HepG2 (cell line): ENCODE results near the gene FBN2. TPM values are rescaled to one million over a fixed set of nuclear protein-coding genes. Genes with fewer than 3 reads are reported as not detected.

Experiments
- ATAC-seq: fragments of 200-7000 bp; cut with Tn5 transposase; 3 replicates; pipeline ENCODE4 v1.9.1; 2020; ENCODE audit warnings: mild to moderate bottlenecking, moderate library complexity
- BruUV-seq: library from RNA; stranded (reverse); fragments of 400-500 nt; replicated peaks from 2 replicates; lab custom pipeline; 2021; lab: Mats Ljungman, UMichigan
- CTCF ChIA-PET: fragments of 300-600 bp; formaldehyde crosslinking; extraction: SDS; loops from one replicate; lab custom pipeline; 2021; ENCODE audit warnings: low total read pairs, inconsistent platforms, low intra/inter-chr PET ratio; lab: Yijun Ruan, JAX
- POLR2A ChIA-PET: fragments of 350-600 bp; sonication (Branson Sonifier 250); formaldehyde crosslinking; loops from one replicate; lab custom pipeline; 2020; ENCODE audit warnings: antibody characterized with exemption, inconsistent platforms; lab: Yijun Ruan, JAX
- DNase-seq: peaks from one replicate; pipeline ENCODE4 v3.0.0-alpha.2; 2015; ENCODE audit warnings: low spot score
- FAIRE-seq: peaks from 3 replicates; lab custom pipeline; 2011; peaks lifted over from hg19 to GRCh38; lab: Jason Lieb, UNC
- H2AFZ ChIP-seq: one replicate; pipeline ENCODE4 v1.6.1; 2011; ENCODE audit warnings: low read length, inconsistent platforms
- H3K27ac ChIP-seq: fragments of 300-600 bp; 3 replicates; pipeline ENCODE4 v1.8.0; 2011; ENCODE audit warnings: mixed run types, mild to moderate bottlenecking, mixed read lengths, low read length, inconsistent platforms; ENCODE audit not compliant: insufficient read depth; ENCODE audit errors: extremely low read length
- H3K27me3 ChIP-seq, 2 experiments: fragments of 200-600 bp in 1 of 2; 2 replicates in 1 of 2; 3 replicates in 1 of 2; pipeline versions ENCODE4 v1.6.0 to v1.8.0; 2011; ENCODE audit warnings: low read length in 2 of 2, mild to moderate bottlenecking in 2 of 2, moderate library complexity in 2 of 2, inconsistent platforms in 1 of 2; ENCODE audit not compliant: insufficient read depth in 2 of 2, control insufficient read depth in 1 of 2
- H3K36me3 ChIP-seq, 2 experiments: fragments of 200-600 bp in 1 of 2; replicated peaks in 1 of 2; 2 replicates in 1 of 2; 3 replicates in 1 of 2; pipeline versions ENCODE4 v1.5.1 to v1.8.0; 2011; ENCODE audit warnings: low read length in 2 of 2, inconsistent platforms in 1 of 2; ENCODE audit not compliant: insufficient read depth in 2 of 2, control insufficient read depth in 1 of 2
- H3K4me1 ChIP-seq: 2 replicates; pipeline ENCODE4 v1.5.1; 2012; ENCODE audit warnings: low read length, inconsistent platforms; ENCODE audit not compliant: insufficient read depth
- H3K4me2 ChIP-seq: 2 replicates; pipeline ENCODE4 v1.6.0; 2011; ENCODE audit warnings: low read depth, low read length, inconsistent platforms
- H3K4me3 ChIP-seq, 3 experiments: fragments of 200-600 bp in 1 of 3; sonication (generic), shearing (Covaris generic) in 1 of 3; replicated peaks in 1 of 3; 2 replicates each; pipeline ENCODE4 v1.5.1; 2011 to 2016; ENCODE audit warnings: low read length in 3 of 3, inconsistent platforms in 2 of 3, low read depth in 2 of 3, mild to moderate bottlenecking in 2 of 3, control low read depth in 1 of 3, mixed read lengths in 1 of 3; ENCODE audit not compliant: insufficient read depth in 1 of 3
- H3K79me2 ChIP-seq: one replicate; pipeline ENCODE4 v1.6.1; 2011; ENCODE audit warnings: low read length, inconsistent platforms; ENCODE audit not compliant: insufficient read depth
- H3K9ac ChIP-seq: 2 replicates; pipeline ENCODE4 v1.6.0; 2011; ENCODE audit warnings: mild to moderate bottlenecking, low read depth, low read length, inconsistent platforms; ENCODE audit not compliant: insufficient read depth
- H3K9me3 ChIP-seq: 2 replicates; pipeline ENCODE4 v1.5.1; 2012; ENCODE audit warnings: mild to moderate bottlenecking, low read length
- H4K20me1 ChIP-seq: 2 replicates; pipeline ENCODE4 v1.6.0; 2011; ENCODE audit warnings: inconsistent platforms, mild to moderate bottlenecking, low read length, moderate library complexity; ENCODE audit not compliant: insufficient read depth
- ATF7-NPFF ChIP-seq: sonication (generic); formaldehyde crosslinking; IDR thresholded peaks from 2 replicates; pipeline ENCODE4 v1.8.1; 2023; ENCODE audit warnings: mild to moderate bottlenecking, low read depth, missing genetic modification reagents, moderate library complexity
- FOSL2 ChIP-seq: sonication (generic); formaldehyde crosslinking; IDR thresholded peaks from 2 replicates; pipeline ENCODE4 v1.4.0; 2020; ENCODE audit warnings: missing genetic modification reagents
- FOXA1 ChIP-seq, 2 experiments: fragments of 450-650 bp in 1 of 2; sonication (generic) in 1 of 2; formaldehyde crosslinking in 1 of 2; IDR thresholded peaks; 2 replicates each; pipeline versions ENCODE4 v1.4.0 to v1.6.1; 2016 to 2020; ENCODE audit warnings: missing genetic modification reagents in 1 of 2
- HNRNPL ChIP-seq: fragments of 200-400 bp; formaldehyde crosslinking; IDR thresholded peaks from 2 replicates; pipeline ENCODE4 v1.6.1; 2017; ENCODE audit warnings: mild to moderate bottlenecking, low read depth, low read length
- HNRNPUL1 ChIP-seq: fragments of 200-400 bp; formaldehyde crosslinking; IDR thresholded peaks from 2 replicates; pipeline ENCODE4 v1.6.1; 2017; ENCODE audit warnings: low read depth, mild to moderate bottlenecking, low read length, moderate library complexity
- KLF6 ChIP-seq: IDR thresholded peaks from 2 replicates; pipeline ENCODE4 v1.8.0; 2016; ENCODE audit warnings: missing biosample characterization, missing genetic modification reagents
- ZBTB42 ChIP-seq: sonication (generic); formaldehyde crosslinking; IDR thresholded peaks from 2 replicates; pipeline ENCODE4 v1.5.0; 2020; ENCODE audit warnings: mild to moderate bottlenecking, missing genetic modification reagents
- ZNF235 ChIP-seq: sonication (generic); formaldehyde crosslinking; IDR thresholded peaks from 2 replicates; pipeline ENCODE4 v1.8.1; 2023; ENCODE audit warnings: mild to moderate bottlenecking, missing genetic modification reagents, borderline replicate concordance
- ZNF343 ChIP-seq: sonication (generic); formaldehyde crosslinking; IDR thresholded peaks from 2 replicates; pipeline ENCODE4 v1.4.0; 2020; ENCODE audit warnings: mild to moderate bottlenecking, missing genetic modification reagents
- ZNF562 ChIP-seq: sonication (generic); formaldehyde crosslinking; IDR thresholded peaks from 2 replicates; pipeline ENCODE4 v1.8.0; 2022; ENCODE audit warnings: missing genetic modification reagents, borderline replicate concordance
- ZNF670 ChIP-seq: sonication (generic); formaldehyde crosslinking; IDR thresholded peaks from 2 replicates; pipeline ENCODE4 v1.8.0; 2022; ENCODE audit warnings: mild to moderate bottlenecking, missing genetic modification reagents, borderline replicate concordance
- ZNF792 ChIP-seq: IDR thresholded peaks from 2 replicates; pipeline ENCODE4 v1.6.1; 2016
- WGBS: methylation state at CpG from one replicate; pipeline ENCODE4 v1.1.6; 2017; ENCODE audit warnings: low lambda C conversion rate; 5-methylcytosine and 5-hydroxymethylcytosine counted together
- in situ Hi-C: cut with HindIII; loops from 2 replicates; pipeline ENCODE4 v1.10.0; 2017; ENCODE audit warnings: low pct_unique_long_range_greater_than_20kb; ENCODE audit not compliant: extremely low pct_ligation_motif_present
- intact Hi-C: fragments of 100-400 bp; cut with micrococcal nuclease; formaldehyde crosslinking; loops from one replicate; pipeline ENCODE4 v1.10.0; 2022; ENCODE audit not compliant: unreplicated experiment
- polyA plus RNA-seq, 8 experiments: library from polyadenylated mRNA; depleted of rRNA in 3 of 8; stranded (reverse) in 7 of 8; unstranded in 1 of 8; fragments of >200 nt; fragmentation: Illumina TruSeq in 4 of 8; extraction: Trizol in 4 of 8; gene quantifications; 2 replicates each; pipeline versions ENCODE4 v1.2.1 to v1.2.3, GENCODE V29; 2011 to 2016; ENCODE audit warnings: low read depth in 4 of 8, missing spikeins in 1 of 8, mixed read lengths in 1 of 8; ENCODE audit not compliant: insufficient read depth in 1 of 8
- total RNA-seq, 5 experiments: library from RNA; depleted of rRNA; stranded (reverse); fragments of >200 nt; fragmentation: Illumina TruSeq; extraction: Trizol; gene quantifications; 2 replicates each; pipeline ENCODE4 v1.2.3, GENCODE V29; 2016; ENCODE audit warnings: low read depth in 1 of 5
- TF ChIP-seq, protein P1 (sequence below): sonication (generic); formaldehyde crosslinking; IDR thresholded peaks from 2 replicates; pipeline ENCODE4 v1.4.0; 2020; ENCODE audit warnings: missing genetic modification reagents, borderline replicate concordance

FBN2 gene
- total and polyA plus RNA-seq, 2 of the 13 experiments (the other 11 are each of a cell fraction or from before 2014, with no cell fraction given): not detected

DNA sequence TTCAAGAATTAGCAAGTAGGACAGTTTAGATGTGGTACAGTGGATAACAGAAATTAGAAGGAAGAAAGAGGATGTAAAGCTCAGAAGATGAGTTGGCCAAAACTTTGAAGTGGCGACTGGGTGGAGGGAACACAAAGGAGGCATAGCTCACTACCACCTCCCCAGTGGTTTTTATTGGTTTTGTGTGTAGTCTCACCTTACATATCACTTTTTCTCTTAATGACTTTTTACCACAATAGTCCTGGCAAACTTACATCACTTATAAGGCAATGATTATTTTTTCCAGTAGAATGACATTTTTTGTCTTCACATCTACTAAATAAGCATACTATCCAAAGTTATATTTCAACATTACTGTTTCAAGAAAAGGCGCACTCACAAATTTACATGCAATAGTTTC is 49.2 kb upstream of the FBN2 start:
- ChIA-PET POLR2A (no interaction called here), CTCF (no interaction called here)
- no TSS peak for BruUV-seq
- Histone ChIP-seq H3K27me3 (no peaks in the 10 kb centered on the region), H3K9ac (no peak overlapping the region), H2AFZ (no peak overlapping the region), H3K4me2 (no peak overlapping the region), H4K20me1 (no peaks in the 10 kb centered on the region), H3K36me3 (no peaks in the 10 kb centered on the region), H3K9me3 (peaks cover 36% of the 10 kb centered on the region), H3K27ac (no peak overlapping the region), H3K4me1 (no peaks in the 10 kb centered on the region), H3K4me3 (no peak overlapping the region), H3K79me2 (no peaks in the 10 kb centered on the region)
- 14% methylated on average over 2 of the region's 2 CpGs for WGBS
- DNase-seq: no peak
- TF ChIP-seq ZBTB42 (no peak), FOSL2 (CRISPR knock-in tag) (no peak), ZNF792 (CRISPR knock-in tag) (no peak), FOXA1 (IDR thresholded peaks at IDR 0.05) (no peak), FOXA1 (CRISPR knock-in tag; IDR thresholded peaks at IDR 0.05) (no peak), KLF6 (CRISPR knock-in tag) (no peak), HNRNPUL1 (no peak), ATF7-NPFF (no peak), ZNF562 (CRISPR knock-in tag) (no peak), HNRNPL (no peak), ZNF235 (CRISPR knock-in tag) (no peak), ZNF670 (CRISPR knock-in tag) (no peak)
- intact Hi-C loops: no loop called here
- no peak for ATAC-seq
- FAIRE-seq: no peak
- in situ Hi-C loops: no loop called here

- no peak for ATAC-seq
- no peak overlapping the region for H3K4me3 ChIP-seq
- H3K9me3 ChIP-seq: peaks cover 36% of the 10 kb centered on the region
- no peaks in the 10 kb centered on the region for H3K36me3 ChIP-seq
- TF ChIP-seq, protein P1, sequence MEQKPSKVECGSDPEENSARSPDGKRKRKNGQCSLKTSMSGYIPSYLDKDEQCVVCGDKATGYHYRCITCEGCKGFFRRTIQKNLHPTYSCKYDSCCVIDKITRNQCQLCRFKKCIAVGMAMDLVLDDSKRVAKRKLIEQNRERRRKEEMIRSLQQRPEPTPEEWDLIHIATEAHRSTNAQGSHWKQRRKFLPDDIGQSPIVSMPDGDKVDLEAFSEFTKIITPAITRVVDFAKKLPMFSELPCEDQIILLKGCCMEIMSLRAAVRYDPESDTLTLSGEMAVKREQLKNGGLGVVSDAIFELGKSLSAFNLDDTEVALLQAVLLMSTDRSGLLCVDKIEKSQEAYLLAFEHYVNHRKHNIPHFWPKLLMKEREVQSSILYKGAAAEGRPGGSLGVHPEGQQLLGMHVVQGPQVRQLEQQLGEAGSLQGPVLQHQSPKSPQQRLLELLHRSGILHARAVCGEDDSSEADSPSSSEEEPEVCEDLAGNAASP (CRISPR knock-in tag): no peak
- no peak for TF ChIP-seq ZNF343 (CRISPR knock-in tag)
- WGBS: 2% methylated on average over 1 of the region's 1 CpG
- no peak overlapping the region for H2AFZ ChIP-seq
- no peak for FAIRE-seq
- no peaks in the 10 kb centered on the region for H3K4me1 ChIP-seq
- H3K27me3 ChIP-seq: no peaks in the 10 kb centered on the region
- H4K20me1 ChIP-seq: no peaks in the 10 kb centered on the region
- BruUV-seq: no TSS peak
- no peak for DNase-seq
- ChIA-PET POLR2A (no interaction called here), CTCF (no interaction called here)
- no peak overlapping the region for H3K9ac ChIP-seq
- H3K79me2 ChIP-seq: no peaks in the 10 kb centered on the region
- H3K27ac ChIP-seq: no peak overlapping the region
- intact Hi-C loops (no loop called here), in situ Hi-C loops (no loop called here)
- H3K4me2 ChIP-seq: no peak overlapping the region
Observed at GRCh38 chr5:128586848-128587247, 48.8 kb upstream of the FBN2 start.
